ENCODE measurements around the gene TMEM131L.

- TF ChIP-seq POLR2A (IDR thresholded peaks at IDR 0.05; ENCODE audit: low read depth, low read length), result no peak
- no peak for TF ChIP-seq TAF1 (IDR thresholded peaks at IDR 0.05; ENCODE audit: low read depth, low read length)
- no peak for TF ChIP-seq POLR2AphosphoS5 (IDR thresholded peaks at IDR 0.05; ENCODE audit: low read depth, low read length)
- peak; percentile 95 for TF ChIP-seq SPI1 (IDR thresholded peaks at IDR 0.05; ENCODE audit: low read depth, low read length)
- no peak for TF ChIP-seq POU2F2 (IDR thresholded peaks at IDR 0.05; ENCODE audit: low read depth, low read length)
- no peak for TF ChIP-seq PAX5 (IDR thresholded peaks at IDR 0.05; ENCODE audit: insufficient read depth, low read length, severe bottlenecking)
These were observed 177.5 kb downstream of the TMEM131L start for GRCh38 chr4:153643406-153644383.
